ENCODE results near the gene SRGAP1. TPM values are rescaled to one million over a fixed set of nuclear protein-coding genes. Genes with fewer than 3 reads are reported as not detected.
"Not testable (repeated sequence)": the region's sequence is repeated elsewhere in the genome, so short reads cannot be mapped to it uniquely, and the experiment has no call there.

SRGAP1 gene
- total RNA-seq, 1 donor from 2014 or later = 14.8 TPM

DNA sequence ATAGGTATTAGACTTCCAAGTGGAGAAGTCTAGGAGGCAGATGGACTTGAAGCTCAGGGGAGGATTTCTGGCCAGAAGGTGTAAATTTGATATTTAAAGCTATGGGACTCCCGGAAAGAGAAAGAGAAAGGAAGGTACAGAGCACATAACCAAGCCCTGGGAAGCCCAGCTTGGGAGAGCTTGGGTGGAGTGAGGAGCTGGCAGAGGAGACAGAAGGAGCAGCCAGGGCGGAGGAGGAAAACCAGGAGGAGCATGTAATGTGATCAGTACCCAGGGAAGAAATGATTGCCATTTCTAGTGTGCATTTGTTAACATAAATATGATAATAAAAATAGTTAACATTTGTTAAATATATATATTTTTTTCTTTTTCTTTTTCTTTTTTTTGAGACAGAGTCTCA is 310.2 kb downstream of the SRGAP1 start:
- no peak for DNase-seq (ENCODE audit: low read depth, low spot score)
- Mint-ChIP-seq H3K4me1 (no peaks in the 10 kb centered on the region), H3K36me3 (ENCODE audit: low read depth) (no peaks in the 10 kb centered on the region), H3K4me3 (no peak overlapping the region), H3K27me3 (ENCODE audit: low read depth) (no peaks in the 10 kb centered on the region), H3K27ac (ENCODE audit: unreplicated experiment) (no peak overlapping the region), H3K9me3 (peaks cover 3% of the 10 kb centered on the region)
- no peak for TF ChIP-seq CTCF (conservative IDR thresholded peaks at IDR 0.05)

DNA sequence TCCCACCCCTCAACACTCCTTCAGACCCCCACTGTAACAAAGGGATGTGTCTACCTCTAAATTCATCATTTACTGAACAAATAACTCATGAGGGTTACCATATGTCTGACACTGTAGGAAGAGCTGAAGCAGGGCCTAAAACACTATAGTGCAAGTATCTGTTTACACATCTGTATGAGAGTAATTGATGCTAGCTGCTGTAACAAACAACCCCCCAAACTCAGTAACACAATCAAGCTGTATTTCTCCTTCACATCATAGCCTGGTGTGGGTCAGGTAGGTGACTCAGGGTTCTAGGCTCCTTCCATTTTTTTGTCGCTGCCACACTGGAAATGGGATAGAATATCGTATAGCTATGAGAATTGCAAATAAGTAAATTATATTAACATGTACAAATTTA is 312.6 kb downstream of the SRGAP1 start:
- DNase-seq (ENCODE audit: low read depth, low spot score) = no peak
- Mint-ChIP-seq H3K4me1 (no peaks in the 10 kb centered on the region), H3K36me3 (ENCODE audit: low read depth) (no peaks in the 10 kb centered on the region), H3K27ac (ENCODE audit: unreplicated experiment) (no peak overlapping the region), H3K9me3 (peaks cover 6% of the 10 kb centered on the region), H3K27me3 (ENCODE audit: low read depth) (peaks cover 2% of the 10 kb centered on the region), H3K4me3 (no peak overlapping the region)
- no peak for TF ChIP-seq CTCF (conservative IDR thresholded peaks at IDR 0.05)

DNA sequence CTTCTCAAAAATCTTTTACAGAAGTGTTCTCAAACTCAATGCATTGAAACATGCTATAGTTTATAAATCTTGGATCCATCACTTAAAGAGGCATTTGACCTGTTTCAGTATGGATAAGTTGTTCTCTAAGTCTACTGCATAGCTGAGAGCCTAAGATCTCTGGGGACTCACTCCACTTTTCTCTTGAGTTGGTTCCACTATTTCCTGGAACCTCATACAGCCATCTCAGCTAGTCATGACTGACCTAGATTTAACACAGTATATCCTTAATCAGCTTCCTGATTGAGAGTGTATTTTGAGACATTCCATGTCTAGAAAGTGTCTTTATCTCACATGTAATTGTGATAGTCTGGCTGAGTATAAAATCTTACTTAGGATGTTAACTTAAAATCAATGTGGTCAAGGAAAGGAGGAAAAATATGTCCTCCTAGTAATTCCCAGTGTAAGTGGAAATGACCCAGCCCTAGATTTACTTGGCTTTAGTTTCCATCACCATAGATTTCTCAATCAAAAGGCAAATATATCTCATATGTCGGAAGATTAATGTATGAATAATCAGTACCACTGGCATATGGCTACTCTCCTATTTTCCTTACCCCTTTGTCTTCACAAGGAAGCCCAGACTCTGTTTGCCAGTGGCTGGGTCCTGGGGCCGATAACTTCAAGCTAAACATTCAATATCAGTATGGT is 315.7 kb downstream of the SRGAP1 start:
- H3K9me3 Mint-ChIP-seq = peaks cover 6% of the 10 kb centered on the region

GRCh38 chr12:64160711-64161060 is 316.2 kb downstream of the SRGAP1 start:
- DNase-seq (ENCODE audit: low read depth, low spot score) = no peak
- Mint-ChIP-seq H3K4me1 (no peaks in the 10 kb centered on the region), H3K36me3 (ENCODE audit: low read depth) (peaks cover 2% of the 10 kb centered on the region), H3K27me3 (ENCODE audit: low read depth) (peaks cover 2% of the 10 kb centered on the region), H3K27ac (ENCODE audit: unreplicated experiment) (no peak overlapping the region), H3K9me3 (peaks cover 9% of the 10 kb centered on the region), H3K4me3 (no peak overlapping the region)
- no peak for TF ChIP-seq CTCF (conservative IDR thresholded peaks at IDR 0.05)

More for the DNA sequence above, 315.7 kb downstream of the SRGAP1 start:
- H3K4me3 Mint-ChIP-seq = no peak overlapping the region
- TF ChIP-seq CTCF (conservative IDR thresholded peaks at IDR 0.05) = no peak
- H3K4me1 Mint-ChIP-seq = no peaks in the 10 kb centered on the region
- H3K27me3 Mint-ChIP-seq (ENCODE audit: low read depth) = peaks cover 2% of the 10 kb centered on the region
- no peak for DNase-seq (ENCODE audit: low read depth, low spot score)
- H3K27ac Mint-ChIP-seq (ENCODE audit: unreplicated experiment) = no peak overlapping the region
- no peaks in the 10 kb centered on the region for H3K36me3 Mint-ChIP-seq (ENCODE audit: low read depth)

DNA sequence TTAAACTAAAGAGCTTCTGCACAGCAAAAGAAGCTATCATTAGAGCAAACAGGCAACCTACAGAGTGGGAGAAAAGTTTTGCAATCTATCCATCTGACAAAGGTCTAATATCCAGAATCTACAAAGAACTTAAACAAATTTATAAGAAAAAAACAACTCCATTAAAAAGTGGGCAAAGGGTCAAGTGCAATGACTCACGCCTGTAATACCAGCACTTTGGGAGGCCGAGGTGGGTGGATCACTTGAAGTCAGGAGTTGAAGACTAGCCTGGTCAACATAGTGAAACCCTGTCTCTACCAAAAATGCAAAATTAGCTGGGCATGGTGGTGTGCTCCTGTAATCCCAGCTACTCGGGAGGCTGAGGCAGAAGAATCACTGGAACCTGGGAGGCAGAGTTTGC is 322.1 kb downstream of the SRGAP1 start:
- DNase-seq (ENCODE audit: low read depth, low spot score); H3K36me3 Mint-ChIP-seq (ENCODE audit: low read depth); H3K4me3 Mint-ChIP-seq; H3K9me3 Mint-ChIP-seq; H3K4me1 Mint-ChIP-seq; H3K27ac Mint-ChIP-seq (ENCODE audit: unreplicated experiment); H3K27me3 Mint-ChIP-seq (ENCODE audit: low read depth): not testable (repeated sequence)

GRCh38 chr12:64167041-64167440 is 322.5 kb downstream of the SRGAP1 start:
- not testable (repeated sequence) for DNase-seq (ENCODE audit: low read depth, low spot score); H3K9me3 Mint-ChIP-seq; H3K27ac Mint-ChIP-seq (ENCODE audit: unreplicated experiment); H3K4me3 Mint-ChIP-seq; H3K4me1 Mint-ChIP-seq; H3K27me3 Mint-ChIP-seq (ENCODE audit: low read depth); H3K36me3 Mint-ChIP-seq (ENCODE audit: low read depth)
